SK-N-SH (cell line): ENCODE measurements around the gene NOD2. TPM values are rescaled to one million over a fixed set of nuclear protein-coding genes. Genes with fewer than 3 reads are reported as not detected.

Experiments
- CTCF ChIA-PET: fragments of 300-600, 350-600 bp; formaldehyde crosslinking; extraction: SDS; loops from one replicate; lab custom pipeline; 2021; lab: Yijun Ruan, JAX
- POLR2A ChIA-PET: fragments of 350-600 bp; sonication (Branson Sonifier 250); formaldehyde crosslinking; extraction: SDS; loops from one replicate; lab custom pipeline; 2020; ENCODE audit warnings: antibody characterized with exemption, inconsistent platforms; lab: Yijun Ruan, JAX
- DNase-seq: peaks from one replicate; pipeline ENCODE4 v3.0.0; 2012
- H2AFZ ChIP-seq: fragments of 200-600 bp; sonication (generic); 2 replicates; pipeline ENCODE4 v1.8.1; 2016; ENCODE audit warnings: antibody characterized with exemption, mild to moderate bottlenecking, low read depth
- H3F3A ChIP-seq: fragments of 200-600 bp; sonication (generic); replicated peaks from 2 replicates; pipeline ENCODE3; 2016; ENCODE audit warnings: antibody characterized with exemption, mild to moderate bottlenecking; ENCODE audit not compliant: insufficient read depth
- H3K27ac ChIP-seq, 2 experiments: fragments of 200-500 bp in 1 of 2; fragments of 200-600 bp in 1 of 2; sonication (Bioruptor generic) in 1 of 2; sonication (generic), shearing (Covaris generic) in 1 of 2; 2 replicates each; pipeline versions ENCODE4 v1.5.1 to v1.6.1; 2014 to 2016; ENCODE audit warnings: low read depth in 2 of 2, inconsistent platforms in 1 of 2, low read length in 1 of 2, mild to moderate bottlenecking in 1 of 2, mixed read lengths in 1 of 2
- H3K27me3 ChIP-seq: fragments of 200-600 bp; sonication (generic), shearing (Covaris generic); 2 replicates; pipeline ENCODE4 v1.6.1; 2016; ENCODE audit warnings: mixed run types; ENCODE audit not compliant: insufficient read depth
- H3K36me3 ChIP-seq, 2 experiments: fragments of 200-500 bp in 1 of 2; fragments of 200-600 bp in 1 of 2; sonication (Bioruptor generic) in 1 of 2; sonication (generic) in 1 of 2; replicated peaks in 1 of 2; 2 replicates each; pipeline versions ENCODE3 to v1.5.1; 2014 to 2016; ENCODE audit warnings: low read length in 1 of 2, mild to moderate bottlenecking in 1 of 2; ENCODE audit not compliant: insufficient read depth in 2 of 2, control insufficient read depth in 1 of 2
- H3K4me1 ChIP-seq, 2 experiments: fragments of 200-500 bp in 1 of 2; fragments of 200-600 bp in 1 of 2; sonication (Bioruptor generic) in 1 of 2; sonication (generic), shearing (Covaris generic) in 1 of 2; 2 replicates each; pipeline versions ENCODE4 v1.5.1 to v1.6.1; 2014 to 2016; ENCODE audit warnings: low read depth in 1 of 2, low read length in 1 of 2, mixed run types in 1 of 2; ENCODE audit not compliant: insufficient read depth in 2 of 2, control insufficient read depth in 1 of 2
- H3K4me2 ChIP-seq: fragments of 200-600 bp; sonication (generic), shearing (Covaris generic); 2 replicates; pipeline ENCODE4 v1.6.1; 2017; ENCODE audit warnings: mixed run types
- H3K4me3 ChIP-seq, 2 experiments: fragments of 200-500 bp in 1 of 2; fragments of 200-600 bp in 1 of 2; sonication (Bioruptor generic) in 1 of 2; sonication (generic), shearing (Covaris generic) in 1 of 2; 2 replicates each; pipeline versions ENCODE4 v1.5.1 to v1.8.1; 2014 to 2016; ENCODE audit warnings: low read depth in 2 of 2, inconsistent platforms in 1 of 2, low read length in 1 of 2, mild to moderate bottlenecking in 1 of 2, mixed read lengths in 1 of 2, moderate library complexity in 1 of 2
- H3K79me2 ChIP-seq: fragments of 200-600 bp; sonication (generic); 2 replicates; pipeline ENCODE4 v1.8.1; 2017; ENCODE audit warnings: mild to moderate bottlenecking; ENCODE audit not compliant: insufficient read depth
- H3K9ac ChIP-seq: fragments of 200-600 bp; sonication (generic); 2 replicates; pipeline ENCODE4 v1.6.1; 2017; ENCODE audit warnings: mixed run types
- H3K9me2 ChIP-seq: fragments of 200-600 bp; sonication (generic); 2 replicates; pipeline ENCODE4 v1.6.1; 2017; ENCODE audit warnings: mixed run types
- H3K9me3 ChIP-seq: fragments of 200-600 bp; sonication (generic); 2 replicates; pipeline ENCODE4 v1.6.1; 2017; ENCODE audit warnings: mixed run types, mild to moderate bottlenecking, moderate library complexity
- H4K20me1 ChIP-seq: fragments of 200-600 bp; sonication (generic); 2 replicates; pipeline ENCODE4 v1.6.1; 2017; ENCODE audit warnings: mild to moderate bottlenecking, mixed run types; ENCODE audit not compliant: insufficient read depth
- ELF1 ChIP-seq: IDR thresholded peaks from 2 replicates; pipeline ENCODE4 v1.4.0; 2012
- EZH2phosphoT487 ChIP-seq: fragments of 200-600 bp; sonication (generic); IDR thresholded peaks from 2 replicates; pipeline ENCODE4 v1.6.1; 2017; ENCODE audit warnings: low read depth, mixed run types, mild to moderate bottlenecking, antibody characterized with exemption, moderate library complexity, borderline replicate concordance
- FOXM1 ChIP-seq: IDR thresholded peaks from 2 replicates; pipeline ENCODE4 v1.4.0; 2012; ENCODE audit warnings: low read depth, mild to moderate bottlenecking
- GATA2 ChIP-seq: sonication (generic); formaldehyde crosslinking; IDR thresholded peaks from 2 replicates; pipeline ENCODE4 v1.5.0; 2020; ENCODE audit warnings: mild to moderate bottlenecking, missing genetic modification reagents
- IRF3 ChIP-seq: fragments of 150-350 bp; IDR thresholded peaks from 2 replicates; pipeline ENCODE4 v1.6.1; 2016; ENCODE audit warnings: mild to moderate bottlenecking, low read depth, low read length
- MAX ChIP-seq: IDR thresholded peaks from 2 replicates; pipeline ENCODE4 v1.4.0; 2012; ENCODE audit warnings: low read depth
- MXI1 ChIP-seq: IDR thresholded peaks from 2 replicates; pipeline ENCODE4 v1.6.1; 2012; ENCODE audit warnings: mild to moderate bottlenecking, low read depth, low read length, improper control_type of control experiment
- NFIC ChIP-seq: IDR thresholded peaks from 2 replicates; pipeline ENCODE4 v1.4.0; 2012; ENCODE audit warnings: borderline replicate concordance
- RAD21 ChIP-seq: IDR thresholded peaks from 2 replicates; pipeline ENCODE4 v1.6.1; 2012; ENCODE audit warnings: mild to moderate bottlenecking, low read length
- RCOR1 ChIP-seq: fragments of 150-350 bp; IDR thresholded peaks from 2 replicates; pipeline ENCODE4 v1.6.1; 2017; ENCODE audit warnings: antibody characterized with exemption, low read length
- REST ChIP-seq: IDR thresholded peaks from 2 replicates; pipeline ENCODE4 v1.6.1; 2012; ENCODE audit warnings: mild to moderate bottlenecking, low read depth, low read length, moderate library complexity
- SIN3A ChIP-seq: IDR thresholded peaks from 2 replicates; pipeline ENCODE4 v1.6.1; 2012; ENCODE audit warnings: low read depth, mild to moderate bottlenecking, low read length, moderate library complexity, borderline replicate concordance
- SMC3 ChIP-seq: IDR thresholded peaks from 2 replicates; pipeline ENCODE4 v1.6.1; 2012; ENCODE audit warnings: low read depth, low read length, improper control_type of control experiment
- TAF1 ChIP-seq: IDR thresholded peaks from 2 replicates; pipeline ENCODE4 v1.6.1; 2012; ENCODE audit warnings: low read depth, mild to moderate bottlenecking, low read length, moderate library complexity, borderline replicate concordance
- TCF12 ChIP-seq: IDR thresholded peaks from 2 replicates; pipeline ENCODE4 v1.4.0; 2012
- USF2 ChIP-seq: fragments of 150-350 bp; IDR thresholded peaks from 2 replicates; pipeline ENCODE4 v1.6.1; 2017; ENCODE audit warnings: antibody characterized with exemption, low read length, low read depth, borderline replicate concordance
- WGBS: methylation state at CpG from one replicate; pipeline ENCODE4 v1.1.6; 2017; ENCODE audit warnings: low lambda C conversion rate; 5-methylcytosine and 5-hydroxymethylcytosine counted together
- polyA plus RNA-seq, 3 experiments: library from polyadenylated mRNA; depleted of rRNA; stranded (reverse); fragments of >200 nt; gene quantifications; 2 replicates each; pipeline ENCODE4 v1.2.3, GENCODE V29; 2012

NOD2 gene
- polyA plus RNA-seq, 1 of the 3 experiments (the other 2 are of a cell fraction): not detected

GRCh38 chr16:50655558-50656055, 37.8 kb upstream of the NOD2 start:
- H3K4me3 ChIP-seq: no peak overlapping the region
- H3K4me2 ChIP-seq: no peak overlapping the region
- no peaks in the 10 kb centered on the region for H3K9me3 ChIP-seq
- no peak overlapping the region for H3K27ac ChIP-seq
- no peaks in the 10 kb centered on the region for H4K20me1 ChIP-seq
- H3K9ac ChIP-seq: no peak overlapping the region
- no peaks in the 10 kb centered on the region for H3K27me3 ChIP-seq
- H2AFZ ChIP-seq: no peak overlapping the region
- no peak for DNase-seq
- H3F3A ChIP-seq: no peaks in the 10 kb centered on the region
- ChIA-PET CTCF (interaction anchor here (1.1 to 10.0 kb wide), 2 partner anchors 9 to 28 kb away, joined by 3 to 103 read pairs; no protein-coding TSS in a partner anchor), POLR2A (no interaction called here)
- peaks cover 0 to 7% of the 10 kb centered on the region in 2 experiments; a peak in 1 of 4 replicates for H3K4me1 ChIP-seq
- no peaks in the 10 kb centered on the region for H3K9me2 ChIP-seq
- no peaks in the 10 kb centered on the region for H3K79me2 ChIP-seq
- TF ChIP-seq SIN3A: no peak
- no peak for TF ChIP-seq GATA2 (CRISPR knock-in tag)
- TF ChIP-seq USF2: no peak
- no peak for TF ChIP-seq IRF3
- TF ChIP-seq FOXM1: no peak
- TF ChIP-seq TAF1: no peak
- TF ChIP-seq RAD21: no peak
- no peak for TF ChIP-seq RCOR1
- TF ChIP-seq ELF1: no peak
- no peak for TF ChIP-seq TCF12
- no peak for TF ChIP-seq SMC3
- TF ChIP-seq MXI1: no peak
- WGBS: 40% methylated on average over 3 of the region's 3 CpGs
- no peaks in the 10 kb centered on the region for H3K36me3 ChIP-seq

GRCh38 chr16:50657241-50657640, 36.2 kb upstream of the NOD2 start:
- no peaks in the 10 kb centered on the region for H3K27me3 ChIP-seq
- no peaks in the 10 kb centered on the region for H3K9me3 ChIP-seq
- no peak overlapping the region for H3K4me3 ChIP-seq
- H3K36me3 ChIP-seq: no peaks in the 10 kb centered on the region
- no peaks in the 10 kb centered on the region for H3F3A ChIP-seq
- H3K9me2 ChIP-seq: no peaks in the 10 kb centered on the region
- no peak overlapping the region for H3K4me2 ChIP-seq
- 46% methylated on average over 2 of the region's 5 CpGs for WGBS
- H3K9ac ChIP-seq: no peak overlapping the region
- no peaks in the 10 kb centered on the region for H3K79me2 ChIP-seq
- POLR2A ChIA-PET: interaction anchor here (0.6 kb wide), 1 partner anchor 49 kb away, joined by 4 read pairs; no protein-coding TSS in a partner anchor
- DNase-seq: no peak
- H3K4me1 ChIP-seq: peaks cover 0 to 7% of the 10 kb centered on the region in 2 experiments; a peak in 1 of 4 replicates
- TF ChIP-seq TCF12 (no peak), EZH2phosphoT487 (no peak), NFIC (no peak), REST (no peak), MAX (no peak)
- CTCF ChIA-PET: interaction anchor here (10.0 kb wide), 1 partner anchor 8 kb away, joined by 103 read pairs; no protein-coding TSS in a partner anchor
- H3K27ac ChIP-seq: no peak overlapping the region
- no peak overlapping the region for H2AFZ ChIP-seq
- H4K20me1 ChIP-seq: no peaks in the 10 kb centered on the region
